GM21423 (cell line): ENCODE measurements around the gene TSHR.
A peak's percentile ranks its signal among the peaks of the same experiment; 100 is the strongest.
"Not testable (repeated sequence)": the region's sequence is repeated elsewhere in the genome, so short reads cannot be mapped to it uniquely, and the experiment has no call there.

Experiments
- ATAC-seq: cut with Tn5 transposase; IDR thresholded peaks from one replicate; pipeline ENCODE4 v1.9.1; 2021; ENCODE audit warnings: mild to moderate bottlenecking, moderate library complexity; ENCODE audit not compliant: unreplicated experiment

The TSHR gene

GRCh38 chr14:80955416-80955941 is at the start of gene TSHR:
Gene TSHR (plus strand): TSS chr14:80955621. CDS start chr14:80955681, 60 bp downstream.
- no peak for ATAC-seq

GRCh38 chr14:80906336-80906735 is 49.1 kb upstream of the TSHR start:
- no peak for ATAC-seq

GRCh38 chr14:80906946-80907345 is 48.5 kb upstream of the TSHR start:
- no peak for ATAC-seq

GRCh38 chr14:80912013-80912412 is 43.4 kb upstream of the TSHR start:
- not testable (repeated sequence) for ATAC-seq

GRCh38 chr14:80919622-80920021 is 35.8 kb upstream of the TSHR start:
- no peak for ATAC-seq

- no peak for ATAC-seq
These were observed 32.1 kb upstream of the TSHR start for GRCh38 chr14:80923368-80923767.

- ATAC-seq, result no peak
These were observed 30.9 kb upstream of the TSHR start for GRCh38 chr14:80924365-80925103.

- ATAC-seq, result no peak
These were observed 28.9 kb upstream of the TSHR start for GRCh38 chr14:80926397-80927082.

GRCh38 chr14:80927083-80927989 is 28.1 kb upstream of the TSHR start:
- no peak for ATAC-seq

GRCh38 chr14:80930095-80930494 is 25.3 kb upstream of the TSHR start:
- no peak for ATAC-seq

GRCh38 chr14:80930836-80931389 is 24.5 kb upstream of the TSHR start:
- ATAC-seq, result peak; percentile 99

GRCh38 chr14:80933282-80933681 is 22.1 kb upstream of the TSHR start:
- no peak for ATAC-seq

- ATAC-seq, result no peak
These were observed 21.7 kb upstream of the TSHR start for GRCh38 chr14:80933686-80934085.

GRCh38 chr14:80940146-80940545 is 15.3 kb upstream of the TSHR start:
- no peak for ATAC-seq

GRCh38 chr14:80941241-80942185 is 13.9 kb upstream of the TSHR start, which contains the start of gene CEP128:
Gene CEP128 (minus strand): TSS chr14:80941738.
- peak; percentile 97 for ATAC-seq

GRCh38 chr14:80942191-80942600 is 13.2 kb upstream of the TSHR start:
- no peak for ATAC-seq

GRCh38 chr14:80944861-80945617 is 10.4 kb upstream of the TSHR start:
- no peak for ATAC-seq

GRCh38 chr14:80946187-80946586 is 9.2 kb upstream of the TSHR start:
- ATAC-seq, result no peak

GRCh38 chr14:80946797-80947196 is 8.6 kb upstream of the TSHR start:
- no peak for ATAC-seq
